Kidney (tissue), 14 donors: ENCODE data around the gene CEBPE. TPM values are rescaled to one million over a fixed set of nuclear protein-coding genes. Genes with fewer than 3 reads are reported as not detected.
A peak's percentile ranks its signal among the peaks of the same experiment; 100 is the strongest.

Experiments used
- DNase-seq, 5 donors: peaks; one replicate each; pipeline ENCODE4 v3.0.0-alpha.2; 2013 to 2020
- FAIRE-seq: peaks from 2 replicates; lab custom pipeline; 2012; peaks lifted over from hg19 to GRCh38; lab: Jason Lieb, UNC
- H3K27ac ChIP-seq, 2 donors: one replicate each; pipeline ENCODE4 v1.7.0; 2013; ENCODE audit warnings: low read depth in 2 of 2, low read length in 2 of 2, inconsistent platforms in 1 of 2
- H3K27me3 ChIP-seq: one replicate; pipeline ENCODE4 v1.7.1; 2013; ENCODE audit warnings: low read length, inconsistent platforms; ENCODE audit not compliant: control insufficient read depth, insufficient read depth
- H3K36me3 ChIP-seq, 3 donors: one replicate each; pipeline versions ENCODE4 v1.7.0 to v1.7.1; 2013; ENCODE audit warnings: low read length in 3 of 3, control low read depth in 1 of 3, inconsistent platforms in 1 of 3; ENCODE audit not compliant: insufficient read depth in 3 of 3, control insufficient read depth in 2 of 3
- H3K4me1 ChIP-seq, 3 donors: one replicate each; pipeline versions ENCODE4 v1.7.0 to v1.7.1; 2013; ENCODE audit warnings: low read length in 3 of 3, inconsistent platforms in 1 of 3, low read depth in 1 of 3; ENCODE audit not compliant: control insufficient read depth in 2 of 3, insufficient read depth in 2 of 3
- H3K4me3 ChIP-seq, 3 donors: one replicate each; pipeline versions ENCODE4 v1.7.0 to v1.8.1; 2013; ENCODE audit warnings: low read length in 3 of 3, control low read depth in 1 of 3, inconsistent platforms in 1 of 3
- H3K9ac ChIP-seq, 3 donors: one replicate each; pipeline versions ENCODE4 v1.7.0 to v1.7.1; 2013; ENCODE audit warnings: low read length in 3 of 3, control low read depth in 1 of 3, inconsistent platforms in 1 of 3
- H3K9me3 ChIP-seq, 3 donors: one replicate each; pipeline versions ENCODE4 v1.7.0 to v1.7.1; 2013; ENCODE audit warnings: low read length in 3 of 3, control low read depth in 1 of 3, inconsistent platforms in 1 of 3; ENCODE audit not compliant: control insufficient read depth in 2 of 3, insufficient read depth in 1 of 3
- intact Hi-C: fragments of 100-400 bp; cut with DNase I; formaldehyde crosslinking; loops from one replicate; pipeline ENCODE4 v1.11.1; 2022
- polyA plus RNA-seq: library from polyadenylated mRNA; stranded (reverse); fragments of 350-450 nt; fragmentation: Illumina TruSeq; extraction: RNeasy Lipid Tissue Mini Kit (QIAGEN cat#74804); gene quantifications from one replicate; pipeline ENCODE4 v1.2.3, GENCODE V29; 2014; ENCODE audit warnings: low read depth, low replicate concordance; ENCODE audit not compliant: insufficient read depth
- total RNA-seq: library from RNA; stranded (reverse); fragmentation: NEBNext Ultra II Directional; extraction: Animal tissue kit (Norgen Biotek cat#: 25700); gene quantifications from one replicate; pipeline ENCODE4 v1.2.1, GENCODE V29; 2021
- TF ChIP-seq, protein P1 (sequence below): IDR thresholded peaks from 3 replicates; pipeline ENCODE4 v1.5.1; 2012; ENCODE audit warnings: mild to moderate bottlenecking, moderate library complexity, borderline replicate concordance; ENCODE audit not compliant: insufficient read depth; ENCODE audit errors: extremely low read depth
- donor health status: control.
- donor health status: control.
- donor health status: control.
- donor health status: control.
- donor health status: control.
- donor health status: DM: yes; HTN: yes; CAD: no.
- donor health status: Normal renal cell carcinoma (clear cell type).

Gene CEBPE
- total and polyA plus RNA-seq, 2 donors from 2014 or later = not detected

- no peak for FAIRE-seq
- Histone ChIP-seq H3K36me3 (peaks cover 16 to 49% (median 31%) of the 10 kb centered on the region in 3 donors), H3K9me3 (no peaks in the 10 kb centered on the region), H3K27me3 (no peaks in the 10 kb centered on the region), H3K27ac (peak overlapping the region in 1 of 2 donors; percentile 20), H3K4me1 (peaks cover 3 to 24% (median 21%) of the 10 kb centered on the region in 3 donors), H3K4me3 (no peak overlapping the region), H3K9ac (peak overlapping the region in 1 of 3 donors; percentile 9)
- TF ChIP-seq, protein P1, sequence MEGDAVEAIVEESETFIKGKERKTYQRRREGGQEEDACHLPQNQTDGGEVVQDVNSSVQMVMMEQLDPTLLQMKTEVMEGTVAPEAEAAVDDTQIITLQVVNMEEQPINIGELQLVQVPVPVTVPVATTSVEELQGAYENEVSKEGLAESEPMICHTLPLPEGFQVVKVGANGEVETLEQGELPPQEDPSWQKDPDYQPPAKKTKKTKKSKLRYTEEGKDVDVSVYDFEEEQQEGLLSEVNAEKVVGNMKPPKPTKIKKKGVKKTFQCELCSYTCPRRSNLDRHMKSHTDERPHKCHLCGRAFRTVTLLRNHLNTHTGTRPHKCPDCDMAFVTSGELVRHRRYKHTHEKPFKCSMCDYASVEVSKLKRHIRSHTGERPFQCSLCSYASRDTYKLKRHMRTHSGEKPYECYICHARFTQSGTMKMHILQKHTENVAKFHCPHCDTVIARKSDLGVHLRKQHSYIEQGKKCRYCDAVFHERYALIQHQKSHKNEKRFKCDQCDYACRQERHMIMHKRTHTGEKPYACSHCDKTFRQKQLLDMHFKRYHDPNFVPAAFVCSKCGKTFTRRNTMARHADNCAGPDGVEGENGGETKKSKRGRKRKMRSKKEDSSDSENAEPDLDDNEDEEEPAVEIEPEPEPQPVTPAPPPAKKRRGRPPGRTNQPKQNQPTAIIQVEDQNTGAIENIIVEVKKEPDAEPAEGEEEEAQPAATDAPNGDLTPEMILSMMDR = peak; percentile 97
- peak; percentile 67 to 96 (median 94) for DNase-seq
- intact Hi-C loops = no loop called here
These were observed 50.2 kb downstream of the CEBPE start for GRCh38 chr14:23068789-23069412.

GRCh38 chr14:23067847-23068788 is 50.9 kb downstream of the CEBPE start:
- Histone ChIP-seq H3K27ac (no peak overlapping the region), H3K36me3 (peaks cover 23 to 54% (median 39%) of the 10 kb centered on the region in 3 donors), H3K9me3 (no peaks in the 10 kb centered on the region), H3K27me3 (no peaks in the 10 kb centered on the region), H3K4me3 (no peak overlapping the region), H3K9ac (no peak overlapping the region), H3K4me1 (peaks cover 3 to 24% (median 21%) of the 10 kb centered on the region in 3 donors)
- DNase-seq = peak in 2 of 5 donors; percentile 34 to 52
- no peak for FAIRE-seq
- TF ChIP-seq, protein P1 = no peak
- intact Hi-C loops = no loop called here

Other genes with a start within 250 kb of the CEBPE start
- 207 TPM for gene LRP10, start 247.5 kb downstream of the CEBPE start, total RNA-seq
- 74.7 TPM for gene LRP10, start 247.5 kb downstream of the CEBPE start, polyA plus RNA-seq
- gene REM2, start 236.0 kb downstream of the CEBPE start, total RNA-seq = 0.63 TPM
- 0.77 TPM for gene REM2, start 236.0 kb downstream of the CEBPE start, polyA plus RNA-seq
- gene RBM23, start 200.1 kb downstream of the CEBPE start, total RNA-seq = 93.6 TPM
- gene RBM23, start 200.1 kb downstream of the CEBPE start, polyA plus RNA-seq = 44.8 TPM
- gene PRMT5, start 189.9 kb downstream of the CEBPE start, total RNA-seq = 58.7 TPM
- 64.2 TPM for gene PRMT5, start 189.9 kb downstream of the CEBPE start, polyA plus RNA-seq
- 38.1 TPM for gene HAUS4, start 162.2 kb downstream of the CEBPE start, total RNA-seq
- 35.8 TPM for gene HAUS4, start 162.2 kb downstream of the CEBPE start, polyA plus RNA-seq
- gene AJUBA, start 136.7 kb downstream of the CEBPE start, total RNA-seq = 28.5 TPM
- 14.6 TPM for gene AJUBA, start 136.7 kb downstream of the CEBPE start, polyA plus RNA-seq
- 9.5 TPM for gene C14orf93, start 109.1 kb downstream of the CEBPE start, total RNA-seq
- gene C14orf93, start 109.1 kb downstream of the CEBPE start, polyA plus RNA-seq = 9.6 TPM
- 87.1 TPM for gene PSMB5, start 84.4 kb downstream of the CEBPE start, total RNA-seq
- 190 TPM for gene PSMB5, start 84.4 kb downstream of the CEBPE start, polyA plus RNA-seq
- gene PSMB11, start 77.0 kb downstream of the CEBPE start, total RNA-seq = not detected
- gene PSMB11, start 77.0 kb downstream of the CEBPE start, polyA plus RNA-seq = not detected
- 5.1 TPM for gene CDH24, start 61.7 kb downstream of the CEBPE start, total RNA-seq
- gene CDH24, start 61.7 kb downstream of the CEBPE start, polyA plus RNA-seq = 5.4 TPM
- 150 TPM for gene ACIN1, start 24.1 kb downstream of the CEBPE start, total RNA-seq
- 54.9 TPM for gene ACIN1, start 24.1 kb downstream of the CEBPE start, polyA plus RNA-seq
- gene C14orf119, start 23.8 kb downstream of the CEBPE start, total RNA-seq = 42.8 TPM
- gene C14orf119, start 23.8 kb downstream of the CEBPE start, polyA plus RNA-seq = 56.6 TPM
- not detected for gene CIROP, start 14.3 kb downstream of the CEBPE start, total RNA-seq
- gene CIROP, start 14.3 kb downstream of the CEBPE start, polyA plus RNA-seq = not detected
- 22.9 TPM for gene SLC7A8, start 64.4 kb upstream of the CEBPE start, total RNA-seq
- 210 TPM for gene SLC7A8, start 64.4 kb upstream of the CEBPE start, polyA plus RNA-seq
- not detected for gene RNF212B, start 118.7 kb upstream of the CEBPE start, total RNA-seq
- gene RNF212B, start 118.7 kb upstream of the CEBPE start, polyA plus RNA-seq = 2.8 TPM
- gene HOMEZ, start 166.9 kb upstream of the CEBPE start, total RNA-seq = 14.8 TPM
- 18.5 TPM for gene HOMEZ, start 166.9 kb upstream of the CEBPE start, polyA plus RNA-seq
- gene PPP1R3E, start 183.6 kb upstream of the CEBPE start, total RNA-seq = 17.3 TPM
- gene PPP1R3E, start 183.6 kb upstream of the CEBPE start, polyA plus RNA-seq = 22.8 TPM
- 43.6 TPM for gene BCL2L2, start 187.6 kb upstream of the CEBPE start, total RNA-seq
- gene BCL2L2, start 187.6 kb upstream of the CEBPE start, polyA plus RNA-seq = 35.6 TPM
- gene PABPN1, start 202.2 kb upstream of the CEBPE start, total RNA-seq = 145 TPM
- 140 TPM for gene PABPN1, start 202.2 kb upstream of the CEBPE start, polyA plus RNA-seq
- gene SLC22A17, start 233.6 kb upstream of the CEBPE start, total RNA-seq = 35.3 TPM
- 61.2 TPM for gene SLC22A17, start 233.6 kb upstream of the CEBPE start, polyA plus RNA-seq
- gene EFS, start 245.9 kb upstream of the CEBPE start, total RNA-seq = 5.5 TPM
- 5.6 TPM for gene EFS, start 245.9 kb upstream of the CEBPE start, polyA plus RNA-seq